GM21825 (cell line): ENCODE results near the gene LRR1.
A peak's percentile ranks its signal among the peaks of the same experiment; 100 is the strongest.
"Not testable (repeated sequence)": the region's sequence is repeated elsewhere in the genome, so short reads cannot be mapped to it uniquely, and the experiment has no call there.

Experiments used
- ATAC-seq: cut with Tn5 transposase; IDR thresholded peaks from one replicate; pipeline ENCODE4 v1.9.1; 2021; ENCODE audit warnings: mild to moderate bottlenecking, moderate library complexity; ENCODE audit not compliant: unreplicated experiment

LRR1 gene

DNA sequence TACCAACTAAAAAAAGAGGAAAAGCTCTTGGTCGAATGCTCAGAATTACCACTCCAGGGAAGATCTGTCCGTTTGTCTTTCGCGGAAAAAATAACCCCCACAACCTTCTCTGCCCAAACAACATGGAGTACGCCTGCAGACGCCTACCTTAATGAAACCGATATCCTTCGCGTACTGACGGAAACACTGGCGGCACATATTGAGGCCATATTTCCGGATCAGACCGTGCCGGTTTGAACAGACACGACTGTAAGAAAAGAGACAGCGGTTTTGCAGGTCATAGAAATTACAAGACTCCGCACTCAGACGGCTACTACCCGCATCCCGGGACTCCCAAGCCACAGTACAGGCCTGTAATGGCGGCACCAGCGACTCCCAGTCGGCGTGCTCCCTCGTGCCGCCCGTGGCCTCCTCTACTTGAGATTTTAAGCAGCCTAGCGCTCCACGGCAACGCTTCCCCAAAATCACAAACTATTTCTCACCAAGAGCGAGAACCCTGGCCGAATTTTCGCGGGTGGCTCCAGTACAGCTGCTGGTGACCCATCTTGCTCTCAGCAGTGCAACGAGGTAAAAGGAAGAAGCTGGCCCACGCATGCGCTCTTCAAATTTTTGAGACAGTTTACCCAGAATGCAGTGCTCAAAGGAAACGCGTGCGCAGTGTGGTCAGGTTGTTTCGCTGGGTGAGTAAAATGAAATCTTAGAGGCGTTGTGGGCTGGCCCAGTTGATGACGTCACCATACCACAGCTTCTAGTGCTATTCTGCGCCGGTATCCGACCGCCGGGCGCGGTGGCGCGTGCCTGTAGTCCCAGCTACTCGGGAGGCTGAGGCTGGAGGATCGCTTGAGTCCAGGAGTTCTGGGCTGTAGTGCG lies 12.7 kb upstream of the LRR1 start, which contains the start of gene RPS29:
Gene RPS29, minus strand, starts transcription at position 578 of the 870 bp plus-strand sequence. Its CDS starts 34 bp downstream, at position 544.
- ATAC-seq, result peak; percentile 89

GRCh38 chr14:49586673-49587460 lies 11.9 kb upstream of the LRR1 start:
- peak; percentile 38 for ATAC-seq

DNA sequence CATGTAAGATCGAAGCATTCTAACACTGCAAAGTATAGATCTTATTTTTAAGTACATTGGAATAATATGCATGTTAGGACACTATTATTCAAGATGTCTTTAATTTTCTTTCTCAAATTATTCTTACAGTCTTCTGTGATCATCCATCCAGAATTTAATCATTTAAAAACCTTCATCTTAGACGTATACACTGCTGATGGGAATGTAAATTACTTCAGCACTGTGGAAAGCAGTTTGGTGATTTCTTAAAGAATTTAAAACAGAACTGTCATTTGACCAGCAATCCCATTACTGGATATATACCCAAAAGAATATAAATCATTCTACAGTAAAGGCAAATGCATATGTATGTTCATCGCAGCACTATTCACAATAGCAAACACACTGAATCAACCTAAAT lies 9.4 kb upstream of the LRR1 start:
- ATAC-seq, result no peak

DNA sequence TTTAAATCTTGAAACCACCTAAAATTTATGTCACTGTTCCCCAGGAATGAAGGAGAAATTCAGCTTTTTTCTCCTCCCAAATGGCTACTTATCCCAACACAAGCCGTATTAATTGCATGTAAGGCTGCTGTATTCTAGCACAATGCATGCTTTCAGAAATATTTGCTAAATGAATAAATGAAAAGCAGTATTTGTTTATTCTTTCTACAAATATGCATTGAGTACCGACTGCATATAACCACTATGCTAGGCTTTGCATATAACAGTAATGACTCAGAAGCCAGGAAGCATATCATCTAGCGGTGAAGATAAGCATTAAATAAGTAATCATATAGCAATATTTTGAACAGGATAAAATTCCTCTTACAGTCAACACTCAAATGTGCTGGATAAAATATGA lies 5.7 kb upstream of the LRR1 start:
- ATAC-seq, result no peak

GRCh38 chr14:49594347-49595091 lies 4.2 kb upstream of the LRR1 start:
- no peak for ATAC-seq

- ATAC-seq, result no peak
These were observed 603 bp upstream of the LRR1 start for GRCh38 chr14:49598189-49598484.

- ATAC-seq, result no peak
These were observed 8.8 kb downstream of the LRR1 start for GRCh38 chr14:49607583-49607982.

DNA sequence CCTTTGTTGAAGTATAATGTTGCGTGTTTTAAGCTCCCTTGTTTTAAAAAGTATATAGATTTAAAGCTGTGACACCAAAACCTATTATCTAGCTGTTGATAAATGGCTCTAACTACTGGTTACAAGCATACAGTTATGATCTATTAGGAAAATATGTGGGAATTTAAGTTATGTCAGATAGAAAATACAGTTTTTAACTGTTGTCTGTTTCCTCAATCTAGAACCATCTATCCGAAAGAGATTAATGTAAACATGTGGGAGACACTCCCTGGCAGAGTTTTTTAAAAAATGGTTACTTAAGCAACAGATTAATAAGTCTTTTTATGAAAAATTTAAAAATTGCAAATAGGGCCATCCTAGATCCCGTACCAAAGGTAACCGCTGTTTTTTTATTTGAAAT lies 13.5 kb downstream of the LRR1 start:
- ATAC-seq, result no peak

GRCh38 chr14:49612671-49613070 lies 13.9 kb downstream of the LRR1 start:
- no peak for ATAC-seq

DNA sequence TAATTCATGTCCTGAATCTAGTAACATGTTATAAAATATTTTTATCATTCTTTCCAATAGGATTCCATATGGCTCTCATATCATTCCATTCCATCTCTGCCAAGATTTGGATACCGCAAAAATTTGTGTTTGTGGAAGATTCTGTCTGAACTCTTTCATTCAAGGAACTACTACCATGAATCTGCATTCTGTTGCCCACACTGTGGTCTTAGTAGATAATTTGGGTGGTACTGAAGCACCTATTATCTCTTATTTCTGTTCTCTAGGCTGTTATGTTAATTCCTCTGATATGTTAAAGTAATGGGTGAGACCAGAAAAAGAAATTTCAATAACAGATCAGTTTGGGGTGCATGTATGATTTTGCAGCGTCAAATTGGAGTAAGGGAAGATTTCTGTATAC lies 15.5 kb downstream of the LRR1 start:
- ATAC-seq, result no peak

DNA sequence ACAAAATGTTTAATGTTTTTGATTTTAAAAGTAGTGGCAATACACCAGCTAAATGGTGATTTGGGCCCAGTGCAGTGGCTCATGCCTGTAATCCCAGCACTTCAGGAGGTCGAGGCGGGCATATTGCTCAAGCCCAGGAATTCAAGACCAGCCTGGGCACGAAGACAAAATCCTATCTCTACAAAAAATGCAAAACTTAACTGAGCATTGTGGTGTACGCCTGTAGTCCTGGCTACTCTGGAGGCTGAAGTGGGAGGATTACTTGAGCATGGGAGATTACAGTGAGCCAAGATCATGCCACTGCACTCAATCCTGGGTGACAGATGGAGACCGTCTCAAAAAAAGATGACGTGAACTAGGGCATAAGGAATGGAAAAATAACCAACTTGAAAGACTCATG lies 17.0 kb downstream of the LRR1 start:
- ATAC-seq, result no peak

- ATAC-seq, result no peak
These were observed 19.2 kb downstream of the LRR1 start for GRCh38 chr14:49617852-49618519.

GRCh38 chr14:49619273-49619672 lies 20.5 kb downstream of the LRR1 start:
- ATAC-seq, result not testable (repeated sequence)

DNA sequence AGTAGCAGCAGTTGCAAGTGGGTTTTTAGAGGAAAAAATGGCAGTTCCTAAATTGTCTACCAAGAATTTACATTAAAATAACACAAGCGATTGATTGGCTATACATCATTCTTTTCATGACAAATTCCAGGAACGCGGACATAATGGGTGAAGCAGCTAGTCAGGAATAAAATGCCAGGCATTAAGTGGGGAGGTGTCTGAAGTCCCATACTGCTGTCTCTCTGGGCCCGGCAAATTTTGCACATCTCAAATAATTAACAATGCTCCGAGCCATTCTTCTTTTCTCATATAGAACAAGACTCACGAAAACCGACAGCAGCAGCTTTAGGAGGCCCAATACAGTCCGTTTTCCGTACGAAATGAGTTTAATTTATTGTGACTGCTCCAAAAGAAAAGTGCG lies 21.0 kb downstream of the LRR1 start:
- ATAC-seq, result no peak

GRCh38 chr14:49620182-49621113 lies 21.7 kb downstream of the LRR1 start, which contains the start of the genes MGAT2 and RPL36AL:
Gene MGAT2, plus strand, starts transcription at chr14:49620799. Its CDS starts 470 bp downstream, at chr14:49621269.
Gene RPL36AL, minus strand, starts transcription at chr14:49620626. Its CDS starts 1,522 bp downstream, at chr14:49619104.
- ATAC-seq, result peak; percentile 93

GRCh38 chr14:49621114-49621881 lies 22.6 kb downstream of the LRR1 start:
- ATAC-seq, result peak; percentile 30

DNA sequence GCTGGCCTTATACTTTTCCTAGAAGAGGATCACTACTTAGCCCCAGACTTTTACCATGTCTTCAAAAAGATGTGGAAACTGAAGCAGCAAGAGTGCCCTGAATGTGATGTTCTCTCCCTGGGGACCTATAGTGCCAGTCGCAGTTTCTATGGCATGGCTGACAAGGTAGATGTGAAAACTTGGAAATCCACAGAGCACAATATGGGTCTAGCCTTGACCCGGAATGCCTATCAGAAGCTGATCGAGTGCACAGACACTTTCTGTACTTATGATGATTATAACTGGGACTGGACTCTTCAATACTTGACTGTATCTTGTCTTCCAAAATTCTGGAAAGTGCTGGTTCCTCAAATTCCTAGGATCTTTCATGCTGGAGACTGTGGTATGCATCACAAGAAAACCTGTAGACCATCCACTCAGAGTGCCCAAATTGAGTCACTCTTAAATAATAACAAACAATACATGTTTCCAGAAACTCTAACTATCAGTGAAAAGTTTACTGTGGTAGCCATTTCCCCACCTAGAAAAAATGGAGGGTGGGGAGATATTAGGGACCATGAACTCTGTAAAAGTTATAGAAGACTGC lies 23.4 kb downstream of the LRR1 start:
- no peak for ATAC-seq

DNA sequence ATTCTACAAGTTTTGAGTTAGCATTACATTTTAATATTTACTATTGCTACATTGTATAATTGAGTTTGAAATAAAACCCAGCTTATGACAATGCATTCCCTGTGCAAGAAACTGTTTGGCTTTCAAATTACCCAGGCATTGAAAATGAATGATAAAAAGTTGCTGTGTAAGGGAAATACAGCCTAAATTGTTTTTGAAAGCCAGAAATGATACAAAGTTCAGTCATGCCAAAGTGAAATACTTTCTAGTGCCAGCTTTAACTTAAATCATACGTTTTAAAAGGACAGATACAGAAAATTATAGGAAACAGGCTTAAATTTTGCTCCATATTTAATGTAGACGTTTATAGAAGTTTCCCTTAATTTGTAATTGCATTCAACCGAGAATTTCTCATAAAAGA lies 24.6 kb downstream of the LRR1 start:
- ATAC-seq, result no peak
